Activated CD8-positive, alpha-beta T cell treated with anti-CD3 and anti-CD28 coated beads, Interleukin-2, amount 10 ng/mL, durations not matched to agents 7 days and 5 days (primary cell): ENCODE results near the gene GBF1. TPM values are rescaled to one million over a fixed set of nuclear protein-coding genes. Genes with fewer than 3 reads are reported as not detected.
A peak's percentile ranks its signal among the peaks of the same experiment; 100 is the strongest.

ENCODE experiments used
- ATAC-seq: fragments of 150-1000 bp; cut with Tn5 transposase; one replicate; pipeline ENCODE4 v1.10.0; 2021; ENCODE audit warnings: moderate library complexity
- CTCF ChIA-PET: fragments of 350-600 bp; sonication (Branson Sonifier 250); formaldehyde crosslinking; loops from one replicate; lab custom pipeline; 2021; ENCODE audit warnings: antibody characterized with exemption; lab: Charles Lee
- POLR2A ChIA-PET: fragments of 350-600 bp; sonication (Branson Sonifier 250); formaldehyde crosslinking; loops from one replicate; lab custom pipeline; 2021; ENCODE audit warnings: antibody characterized with exemption; lab: Charles Lee
- DNase-seq: peaks from one replicate; pipeline ENCODE4 v3.0.0-alpha.2; 2020
- H3K27ac Mint-ChIP-seq: one replicate; pipeline ENCODE4 v1.8.0; 2021; ENCODE audit warnings: mild to moderate bottlenecking, mixed read lengths
- H3K27me3 Mint-ChIP-seq: one replicate; pipeline ENCODE4 v1.8.0; 2021; ENCODE audit warnings: low read depth, mixed read lengths
- H3K36me3 Mint-ChIP-seq: one replicate; pipeline ENCODE4 v1.8.0; 2021; ENCODE audit warnings: low read depth, mixed read lengths
- H3K4me1 Mint-ChIP-seq: one replicate; pipeline ENCODE4 v1.8.0; 2021; ENCODE audit warnings: low read depth, mixed read lengths
- H3K4me3 Mint-ChIP-seq: one replicate; pipeline ENCODE4 v1.8.0; 2021; ENCODE audit warnings: mild to moderate bottlenecking, mixed read lengths
- H3K9me3 Mint-ChIP-seq: one replicate; pipeline ENCODE4 v1.8.0; 2022; ENCODE audit warnings: mixed read lengths; ENCODE audit not compliant: insufficient read depth
- total RNA-seq, 2 experiments: library from RNA; stranded (reverse); gene quantifications; one replicate each; pipeline ENCODE4 v1.2.3, GENCODE V29; 2021

Gene GBF1
- total RNA-seq, 2 experiments from 2014 or later = 39.8 to 42.9 TPM

DNA sequence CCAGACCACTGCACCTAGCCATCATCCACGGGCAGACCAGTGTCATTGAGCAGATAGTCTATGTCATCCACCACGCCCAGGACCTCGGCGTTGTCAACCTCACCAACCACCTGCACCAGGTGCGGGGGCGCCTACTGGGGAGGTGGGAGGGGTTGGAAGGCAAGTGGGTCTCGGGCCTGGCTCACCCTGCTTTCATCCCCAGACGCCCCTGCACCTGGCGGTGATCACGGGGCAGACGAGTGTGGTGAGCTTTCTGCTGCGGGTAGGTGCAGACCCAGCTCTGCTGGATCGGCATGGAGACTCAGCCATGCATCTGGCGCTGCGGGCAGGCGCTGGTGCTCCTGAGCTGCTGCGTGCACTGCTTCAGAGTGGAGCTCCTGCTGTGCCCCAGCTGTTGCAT, 154.7 kb downstream of the GBF1 start:
- ATAC-seq = no peak
- POLR2A ChIA-PET = interaction anchor here (1.3 to 8.0 kb wide), 4 partner anchors 10 to 168 kb away, joined by 3 to 68 read pairs (median 4); partner anchors contain the start of gene FBXL15
- H3K27ac Mint-ChIP-seq = peak overlapping the region; percentile 78
- no peak for DNase-seq
- H3K4me3 Mint-ChIP-seq = peak overlapping the region; percentile 56
- no peaks in the 10 kb centered on the region for H3K27me3 Mint-ChIP-seq
- CTCF ChIA-PET = interaction anchor here (1.2 to 10.7 kb wide), 17 partner anchors 10 to 242 kb away, joined by 3 to 156 read pairs (median 8); partner anchors contain the start of genes ACTR1A, C10orf95, ELOVL3 and FBXL15
- H3K36me3 Mint-ChIP-seq = peaks cover 40% of the 10 kb centered on the region
- peaks cover 39% of the 10 kb centered on the region for H3K4me1 Mint-ChIP-seq
- no peaks in the 10 kb centered on the region for H3K9me3 Mint-ChIP-seq

DNA sequence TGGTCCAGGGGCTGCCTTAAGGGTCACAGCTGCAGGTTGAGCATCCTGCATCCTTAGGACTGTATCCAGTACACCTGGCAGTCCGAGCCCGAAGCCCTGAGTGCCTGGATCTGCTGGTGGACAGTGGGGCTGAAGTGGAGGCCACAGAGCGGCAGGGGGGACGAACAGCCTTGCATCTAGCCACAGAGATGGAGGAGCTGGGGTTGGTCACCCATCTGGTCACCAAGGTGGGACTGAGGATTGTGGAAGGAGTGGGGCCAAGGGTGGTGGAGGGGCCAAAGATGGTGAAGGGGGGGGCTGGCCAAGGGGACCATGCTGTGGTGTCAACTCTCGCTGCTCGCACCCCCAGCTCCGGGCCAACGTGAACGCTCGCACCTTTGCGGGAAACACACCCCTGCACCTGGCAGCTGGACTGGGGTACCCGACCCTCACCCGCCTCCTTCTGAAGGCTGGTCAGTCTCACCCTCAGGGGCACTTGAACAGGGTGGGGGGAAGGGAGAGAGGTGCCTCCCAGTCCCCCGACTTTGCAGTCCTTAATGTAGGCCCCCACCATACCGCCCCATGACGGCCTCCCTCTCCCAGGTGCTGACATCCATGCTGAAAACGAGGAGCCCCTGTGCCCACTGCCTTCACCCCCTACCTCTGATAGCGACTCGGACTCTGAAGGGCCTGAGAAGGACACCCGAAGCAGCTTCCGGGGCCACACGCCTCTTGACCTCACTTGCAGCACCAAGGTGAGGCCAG, 155.4 kb downstream of the GBF1 start:
- H3K27me3 Mint-ChIP-seq = no peaks in the 10 kb centered on the region
- H3K9me3 Mint-ChIP-seq = no peaks in the 10 kb centered on the region
- peak overlapping the region; percentile 55 for H3K27ac Mint-ChIP-seq
- peaks cover 40% of the 10 kb centered on the region for H3K36me3 Mint-ChIP-seq
- H3K4me3 Mint-ChIP-seq = peak overlapping the region; percentile 12
- peaks cover 39% of the 10 kb centered on the region for H3K4me1 Mint-ChIP-seq
- ChIA-PET POLR2A (interaction anchor here (1.7 to 8.0 kb wide), 2 partner anchors 21 to 169 kb away, joined by 3 to 68 read pairs; partner anchors contain the start of gene FBXL15), CTCF (interaction anchor here (1.8 to 10.7 kb wide), 7 partner anchors 10 to 183 kb away, joined by 8 to 156 read pairs (median 15); partner anchors contain the start of genes ELOVL3 and FBXL15)
- no peak for DNase-seq
- ATAC-seq = no peak

DNA sequence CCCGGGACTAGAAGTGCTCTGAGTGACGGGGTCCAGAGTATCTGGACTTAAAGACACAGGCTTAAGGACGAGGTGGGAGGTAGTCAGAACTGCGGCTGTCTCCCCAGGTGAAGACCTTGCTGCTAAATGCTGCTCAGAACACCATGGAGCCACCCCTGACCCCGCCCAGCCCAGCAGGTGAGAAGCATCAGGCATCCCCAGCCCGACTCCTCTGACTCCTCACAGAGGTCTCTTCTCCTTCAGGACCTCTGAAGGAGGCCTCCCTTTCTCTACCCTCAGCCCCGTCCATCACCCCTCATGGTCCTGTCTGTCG, 156.0 kb downstream of the GBF1 start:
- ChIA-PET POLR2A (interaction anchor here (1.0 kb wide), 1 partner anchor 11 kb away, joined by 3 read pairs; no protein-coding TSS in a partner anchor), CTCF (interaction anchor here (10.7 kb wide), 1 partner anchor 172 kb away, joined by 156 read pairs; the partner anchor contains the start of gene ELOVL3)
- peaks cover 37% of the 10 kb centered on the region for H3K36me3 Mint-ChIP-seq
- peaks cover 34% of the 10 kb centered on the region for H3K4me1 Mint-ChIP-seq
- no peak for ATAC-seq
- no peak overlapping the region for H3K4me3 Mint-ChIP-seq
- H3K9me3 Mint-ChIP-seq = no peaks in the 10 kb centered on the region
- H3K27me3 Mint-ChIP-seq = no peaks in the 10 kb centered on the region
- H3K27ac Mint-ChIP-seq = no peak overlapping the region
- DNase-seq = no peak

DNA sequence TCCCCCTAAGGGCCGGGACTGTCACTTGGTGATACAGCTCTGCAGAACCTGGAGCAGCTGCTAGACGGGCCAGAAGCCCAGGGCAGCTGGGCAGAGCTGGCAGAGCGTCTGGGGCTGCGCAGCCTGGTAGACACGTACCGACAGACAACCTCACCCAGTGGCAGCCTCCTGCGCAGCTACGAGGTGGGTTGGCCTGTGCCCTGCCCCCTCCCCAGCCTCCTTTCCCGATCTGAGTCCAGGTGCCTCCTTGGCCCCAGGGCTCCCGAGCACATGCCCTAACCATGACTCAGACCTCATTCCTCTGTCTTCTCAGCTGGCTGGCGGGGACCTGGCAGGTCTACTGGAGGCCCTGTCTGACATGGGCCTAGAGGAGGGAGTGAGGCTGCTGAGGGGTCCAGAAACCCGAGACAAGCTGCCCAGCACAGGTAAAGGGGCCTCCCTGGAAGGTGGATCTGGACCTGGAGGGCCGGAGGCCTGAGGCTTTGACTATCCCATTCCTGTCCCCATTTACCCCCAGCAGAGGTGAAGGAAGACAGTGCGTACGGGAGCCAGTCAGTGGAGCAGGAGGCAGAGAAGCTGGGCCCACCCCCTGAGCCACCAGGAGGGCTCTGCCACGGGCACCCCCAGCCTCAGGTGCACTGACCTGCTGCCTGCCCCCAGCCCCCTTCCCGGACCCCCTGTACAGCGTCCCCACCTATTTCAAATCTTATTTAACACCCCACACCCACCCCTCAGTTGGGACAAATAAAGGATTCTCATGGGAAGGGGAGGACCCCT, 156.6 kb downstream of the GBF1 start:
- ChIA-PET CTCF (interaction anchor here (0.8 to 10.7 kb wide), 2 partner anchors 9 to 173 kb away, joined by 3 to 156 read pairs; partner anchors contain the start of gene ELOVL3), POLR2A (interaction anchor here (1.0 kb wide), 1 partner anchor 11 kb away, joined by 3 read pairs; no protein-coding TSS in a partner anchor)
- Mint-ChIP-seq H3K9me3 (no peaks in the 10 kb centered on the region), H3K27ac (no peak overlapping the region), H3K4me3 (no peak overlapping the region), H3K27me3 (no peaks in the 10 kb centered on the region), H3K36me3 (peaks cover 32% of the 10 kb centered on the region), H3K4me1 (peaks cover 28% of the 10 kb centered on the region)
- ATAC-seq (no peak), DNase-seq (no peak)

- POLR2A ChIA-PET = interaction anchor here (0.9 to 1.1 kb wide), 3 partner anchors 9 to 33 kb away, joined by 3 to 5 read pairs (median 4); no protein-coding TSS in a partner anchor
- H3K9me3 Mint-ChIP-seq = no peaks in the 10 kb centered on the region
- H3K27ac Mint-ChIP-seq = no peak overlapping the region
- peaks cover 28% of the 10 kb centered on the region for H3K36me3 Mint-ChIP-seq
- DNase-seq (no peak), ATAC-seq (no peak)
- CTCF ChIA-PET = interaction anchor here (0.8 to 10.7 kb wide), 7 partner anchors 7 to 175 kb away, joined by 3 to 156 read pairs (median 7); partner anchors contain the start of genes ELOVL3 and NFKB2
- H3K4me1 Mint-ChIP-seq = peaks cover 25% of the 10 kb centered on the region
- H3K27me3 Mint-ChIP-seq = no peaks in the 10 kb centered on the region
- no peak overlapping the region for H3K4me3 Mint-ChIP-seq
These were observed 157.2 kb downstream of the GBF1 start for GRCh38 chr10:102402512-102402896.

GRCh38 chr10:102403115-102403514, 157.8 kb downstream of the GBF1 start:
- no peak overlapping the region for H3K27ac Mint-ChIP-seq
- H3K4me1 Mint-ChIP-seq = peaks cover 23% of the 10 kb centered on the region
- H3K4me3 Mint-ChIP-seq = no peak overlapping the region
- H3K9me3 Mint-ChIP-seq = no peaks in the 10 kb centered on the region
- POLR2A ChIA-PET = interaction anchor here (0.9 to 1.3 kb wide), 3 partner anchors 8 to 33 kb away, joined by 4 to 5 read pairs (median 4); partner anchors contain the start of gene NFKB2
- H3K36me3 Mint-ChIP-seq = peaks cover 23% of the 10 kb centered on the region
- CTCF ChIA-PET = interaction anchor here (0.6 to 3.9 kb wide), 9 partner anchors 8 to 176 kb away, joined by 3 to 30 read pairs (median 4); partner anchors contain the start of gene NFKB2
- DNase-seq = no peak
- ATAC-seq = no peak
- peaks cover 2% of the 10 kb centered on the region for H3K27me3 Mint-ChIP-seq

- Mint-ChIP-seq H3K4me1 (peaks cover 19% of the 10 kb centered on the region), H3K9me3 (no peaks in the 10 kb centered on the region), H3K4me3 (no peak overlapping the region), H3K27ac (no peak overlapping the region), H3K27me3 (peaks cover 8% of the 10 kb centered on the region), H3K36me3 (peaks cover 14% of the 10 kb centered on the region)
- ATAC-seq (no peak), DNase-seq (no peak)
- POLR2A ChIA-PET = interaction anchor here (1.3 to 2.3 kb wide), 2 partner anchors 9 kb away, joined by 4 to 14 read pairs; partner anchors contain the start of gene NFKB2
- CTCF ChIA-PET = interaction anchor here (1.2 to 3.9 kb wide), 6 partner anchors 8 to 174 kb away, joined by 3 to 30 read pairs (median 6); partner anchors contain the start of gene NFKB2
These were observed 159.2 kb downstream of the GBF1 start for GRCh38 chr10:102404361-102405107.

DNA sequence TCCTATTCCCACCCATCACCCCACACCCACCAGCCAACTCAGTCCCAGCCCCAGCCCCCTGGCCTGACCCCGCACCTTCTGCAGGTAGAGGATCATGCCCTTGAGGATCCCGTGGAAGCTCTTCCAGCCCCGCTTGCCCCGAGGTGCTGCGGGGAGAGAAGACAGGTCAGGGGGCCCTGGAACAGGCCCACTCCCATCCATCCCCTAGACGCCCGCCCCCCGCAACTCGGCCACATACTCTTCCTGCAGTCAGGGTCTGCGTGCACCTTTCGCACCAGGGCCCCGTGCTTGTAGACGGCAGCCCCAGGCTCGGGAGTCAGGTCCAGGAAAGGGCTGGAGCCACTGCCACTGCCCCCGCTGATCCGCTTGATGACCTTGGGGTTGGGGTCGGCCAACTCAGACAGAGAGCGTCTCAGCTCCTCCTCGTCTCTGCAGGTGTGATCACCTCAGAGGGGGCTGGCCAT, 159.8 kb downstream of the GBF1 start:
- H3K9me3 Mint-ChIP-seq = no peaks in the 10 kb centered on the region
- H3K36me3 Mint-ChIP-seq = peaks cover 8% of the 10 kb centered on the region
- ChIA-PET POLR2A (interaction anchor here (2.3 kb wide), 1 partner anchor 10 kb away, joined by 14 read pairs; the partner anchor contains the start of gene NFKB2), CTCF (interaction anchor here (1.2 to 3.9 kb wide), 3 partner anchors 11 to 175 kb away, joined by 3 to 30 read pairs (median 5); no protein-coding TSS in a partner anchor)
- peaks cover 14% of the 10 kb centered on the region for H3K27me3 Mint-ChIP-seq
- H3K4me3 Mint-ChIP-seq = no peak overlapping the region
- H3K4me1 Mint-ChIP-seq = peaks cover 19% of the 10 kb centered on the region
- H3K27ac Mint-ChIP-seq = no peak overlapping the region
- ATAC-seq (no peak), DNase-seq (no peak)

DNA sequence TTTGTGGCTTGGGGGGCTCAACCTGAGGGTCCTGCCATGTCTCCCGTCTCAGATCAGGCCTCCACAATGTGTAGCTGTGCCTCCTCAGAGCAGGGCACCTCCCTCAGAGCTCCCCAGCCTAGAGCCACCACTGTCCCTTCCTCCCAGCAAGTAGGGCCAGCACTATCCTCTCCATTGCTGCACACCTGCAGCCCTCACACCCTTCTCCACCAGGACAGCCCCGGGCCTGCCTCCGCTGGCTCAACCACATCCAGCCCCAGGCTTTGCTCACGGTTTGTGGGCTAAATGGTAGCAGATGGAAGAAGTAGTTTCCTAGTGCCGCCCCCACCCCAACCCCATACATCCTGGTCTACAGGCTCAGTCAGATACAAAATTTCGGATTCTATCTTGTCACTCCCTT, 160.3 kb downstream of the GBF1 start:
- Mint-ChIP-seq H3K4me1 (peaks cover 15% of the 10 kb centered on the region), H3K36me3 (peaks cover 3% of the 10 kb centered on the region), H3K9me3 (no peaks in the 10 kb centered on the region), H3K27ac (no peak overlapping the region), H3K27me3 (peaks cover 14% of the 10 kb centered on the region), H3K4me3 (no peak overlapping the region)
- ATAC-seq (no peak), DNase-seq (no peak)
- ChIA-PET POLR2A (interaction anchor here (2.3 kb wide), 1 partner anchor 10 kb away, joined by 14 read pairs; the partner anchor contains the start of gene NFKB2), CTCF (interaction anchor here (0.5 to 3.9 kb wide), 4 partner anchors 8 to 567 kb away, joined by 3 to 30 read pairs (median 3); no protein-coding TSS in a partner anchor)

DNA sequence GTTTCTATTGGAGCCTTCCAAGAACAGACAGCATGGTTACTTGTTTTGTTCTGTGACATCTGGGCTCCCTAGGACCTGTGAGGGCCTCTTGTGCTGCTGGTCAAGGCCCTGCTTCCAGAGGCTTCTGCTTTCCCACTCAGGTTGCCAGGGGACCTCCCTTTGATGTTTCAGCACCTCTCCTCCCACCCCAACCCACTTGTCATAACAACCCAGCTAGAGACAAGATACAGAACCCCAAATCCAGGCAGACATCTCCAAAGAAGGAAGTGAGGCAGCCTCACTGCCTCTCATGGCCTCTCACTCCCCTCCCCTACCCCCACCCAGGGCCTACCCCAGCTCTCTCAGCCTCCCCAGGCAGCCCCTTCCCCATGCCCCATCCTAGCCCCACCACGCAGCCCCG, 161.5 kb downstream of the GBF1 start:
- DNase-seq (no peak), ATAC-seq (no peak)
- Mint-ChIP-seq H3K9me3 (no peaks in the 10 kb centered on the region), H3K4me1 (peaks cover 21% of the 10 kb centered on the region), H3K4me3 (no peak overlapping the region), H3K27me3 (peaks cover 22% of the 10 kb centered on the region), H3K36me3 (peaks cover 2% of the 10 kb centered on the region), H3K27ac (no peak overlapping the region)
- ChIA-PET POLR2A (interaction anchor here (0.8 kb wide), 1 partner anchor 11 kb away, joined by 5 read pairs; the partner anchor contains the start of gene NFKB2), CTCF (interaction anchor here (1.4 kb wide), 1 partner anchor 13 kb away, joined by 3 read pairs; no protein-coding TSS in a partner anchor)
